Activated B cell treated with CpG ODN at 0.5 μM for 24 hours (primary cell): ENCODE measurements around the gene ADAMTS16. TPM values are rescaled to one million over a fixed set of nuclear protein-coding genes. Genes with fewer than 3 reads are reported as not detected.

Experiments used
- ATAC-seq: fragments of 200-7000 bp; cut with Tn5 transposase; one replicate; pipeline ENCODE4 v1.10.0; 2021; ENCODE audit warnings: low read depth, mild to moderate bottlenecking, moderate library complexity
- CTCF ChIA-PET: fragments of 350-600 bp; sonication (Branson Sonifier 250); formaldehyde crosslinking; loops from one replicate; lab custom pipeline; 2021; ENCODE audit warnings: antibody characterized with exemption; lab: Charles Lee
- POLR2A ChIA-PET: fragments of 350-600 bp; sonication (Branson Sonifier 250); formaldehyde crosslinking; loops from one replicate; lab custom pipeline; 2021; ENCODE audit warnings: antibody characterized with exemption; lab: Charles Lee
- DNase-seq: peaks from one replicate; pipeline ENCODE4 v3.0.0; 2022
- H3K27ac Mint-ChIP-seq: one replicate; pipeline ENCODE4 v1.8.0; 2020; ENCODE audit warnings: mixed read lengths
- H3K27me3 Mint-ChIP-seq: one replicate; pipeline ENCODE4 v1.8.0; 2021; ENCODE audit warnings: mixed read lengths
- H3K36me3 Mint-ChIP-seq: one replicate; pipeline ENCODE4 v1.8.0; 2021; ENCODE audit warnings: low read depth, mixed read lengths
- H3K4me1 Mint-ChIP-seq: one replicate; pipeline ENCODE4 v1.8.0; 2021; ENCODE audit warnings: mixed read lengths
- H3K4me3 Mint-ChIP-seq: one replicate; pipeline ENCODE4 v1.8.0; 2020; ENCODE audit warnings: mild to moderate bottlenecking, mixed read lengths
- H3K9me3 Mint-ChIP-seq: one replicate; pipeline ENCODE4 v1.8.0; 2020; ENCODE audit warnings: mixed read lengths
- CTCF ChIP-seq: fragments of 200-600 bp; IDR thresholded peaks from one replicate; pipeline ENCODE4 v1.8.0; 2022; ENCODE audit warnings: antibody characterized with exemption, mild to moderate bottlenecking
- intact Hi-C: fragments of 100-400 bp; cut with micrococcal nuclease; formaldehyde crosslinking; loops from one replicate; pipeline ENCODE4 v1.15.1; 2024
- total RNA-seq: library from RNA; stranded (reverse); gene quantifications from 2 replicates; pipeline ENCODE4 v1.2.3, GENCODE V29; 2022

ADAMTS16 gene
- total RNA-seq, 1 donor from 2014 or later = not detected

GRCh38 chr5:5181650-5182324, 41.7 kb downstream of the ADAMTS16 start:
- TF ChIP-seq CTCF = no peak
- Mint-ChIP-seq H3K9me3 (no peaks in the 10 kb centered on the region), H3K4me3 (no peak overlapping the region), H3K36me3 (no peaks in the 10 kb centered on the region), H3K4me1 (no peaks in the 10 kb centered on the region), H3K27ac (no peak overlapping the region), H3K27me3 (no peaks in the 10 kb centered on the region)
- intact Hi-C loops = no loop called here
- ATAC-seq = no peak
- ChIA-PET CTCF (no interaction called here), POLR2A (no interaction called here)
- no peak for DNase-seq

GRCh38 chr5:5182508-5183188, 42.5 kb downstream of the ADAMTS16 start:
- POLR2A ChIA-PET = no interaction called here
- H3K4me3 Mint-ChIP-seq = no peak overlapping the region
- no peak for TF ChIP-seq CTCF
- no peaks in the 10 kb centered on the region for H3K4me1 Mint-ChIP-seq
- no peaks in the 10 kb centered on the region for H3K9me3 Mint-ChIP-seq
- no peaks in the 10 kb centered on the region for H3K36me3 Mint-ChIP-seq
- no peak overlapping the region for H3K27ac Mint-ChIP-seq
- CTCF ChIA-PET = no interaction called here
- H3K27me3 Mint-ChIP-seq = no peaks in the 10 kb centered on the region
- ATAC-seq (no peak), DNase-seq (no peak)
- intact Hi-C loops = no loop called here

- Mint-ChIP-seq H3K36me3 (no peaks in the 10 kb centered on the region), H3K4me1 (no peaks in the 10 kb centered on the region), H3K27ac (no peak overlapping the region), H3K27me3 (no peaks in the 10 kb centered on the region), H3K4me3 (no peak overlapping the region), H3K9me3 (no peaks in the 10 kb centered on the region)
- DNase-seq (no peak), ATAC-seq (no peak)
- TF ChIP-seq CTCF = no peak
- intact Hi-C loops = no loop called here
- ChIA-PET CTCF (no interaction called here), POLR2A (no interaction called here)
Measured at GRCh38 chr5:5183189-5183699, 43.1 kb downstream of the ADAMTS16 start.

- H3K36me3 Mint-ChIP-seq = no peaks in the 10 kb centered on the region
- TF ChIP-seq CTCF = no peak
- intact Hi-C loops = no loop called here
- DNase-seq = no peak
- no peaks in the 10 kb centered on the region for H3K9me3 Mint-ChIP-seq
- H3K4me3 Mint-ChIP-seq = no peak overlapping the region
- no peaks in the 10 kb centered on the region for H3K4me1 Mint-ChIP-seq
- ChIA-PET CTCF (no interaction called here), POLR2A (no interaction called here)
- no peaks in the 10 kb centered on the region for H3K27me3 Mint-ChIP-seq
- no peak overlapping the region for H3K27ac Mint-ChIP-seq
- ATAC-seq = no peak
Measured at GRCh38 chr5:5183933-5184332, 43.8 kb downstream of the ADAMTS16 start.

- ChIA-PET POLR2A (no interaction called here), CTCF (no interaction called here)
- H3K9me3 Mint-ChIP-seq = no peaks in the 10 kb centered on the region
- ATAC-seq (no peak), DNase-seq (no peak)
- no peaks in the 10 kb centered on the region for H3K36me3 Mint-ChIP-seq
- intact Hi-C loops = no loop called here
- H3K4me1 Mint-ChIP-seq = no peaks in the 10 kb centered on the region
- H3K4me3 Mint-ChIP-seq = no peak overlapping the region
- TF ChIP-seq CTCF = no peak
- H3K27me3 Mint-ChIP-seq = no peaks in the 10 kb centered on the region
- no peak overlapping the region for H3K27ac Mint-ChIP-seq
Measured at GRCh38 chr5:5188376-5189050, 48.4 kb downstream of the ADAMTS16 start.
